ENCODE results near the gene STX7.

Gene STX7

GRCh38 chr6:132524646-132525045 lies 11.7 kb upstream of the STX7 start:
- H2AFZ ChIP-seq (ENCODE audit: low read depth, low read length) = no peak overlapping the region
- TF ChIP-seq, protein P1, sequence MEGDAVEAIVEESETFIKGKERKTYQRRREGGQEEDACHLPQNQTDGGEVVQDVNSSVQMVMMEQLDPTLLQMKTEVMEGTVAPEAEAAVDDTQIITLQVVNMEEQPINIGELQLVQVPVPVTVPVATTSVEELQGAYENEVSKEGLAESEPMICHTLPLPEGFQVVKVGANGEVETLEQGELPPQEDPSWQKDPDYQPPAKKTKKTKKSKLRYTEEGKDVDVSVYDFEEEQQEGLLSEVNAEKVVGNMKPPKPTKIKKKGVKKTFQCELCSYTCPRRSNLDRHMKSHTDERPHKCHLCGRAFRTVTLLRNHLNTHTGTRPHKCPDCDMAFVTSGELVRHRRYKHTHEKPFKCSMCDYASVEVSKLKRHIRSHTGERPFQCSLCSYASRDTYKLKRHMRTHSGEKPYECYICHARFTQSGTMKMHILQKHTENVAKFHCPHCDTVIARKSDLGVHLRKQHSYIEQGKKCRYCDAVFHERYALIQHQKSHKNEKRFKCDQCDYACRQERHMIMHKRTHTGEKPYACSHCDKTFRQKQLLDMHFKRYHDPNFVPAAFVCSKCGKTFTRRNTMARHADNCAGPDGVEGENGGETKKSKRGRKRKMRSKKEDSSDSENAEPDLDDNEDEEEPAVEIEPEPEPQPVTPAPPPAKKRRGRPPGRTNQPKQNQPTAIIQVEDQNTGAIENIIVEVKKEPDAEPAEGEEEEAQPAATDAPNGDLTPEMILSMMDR (IDR thresholded peaks at IDR 0.05; ENCODE audit: low read depth, low read length) = no peak
- no peak for TF ChIP-seq EZH2phosphoT487 (IDR thresholded peaks at IDR 0.05; ENCODE audit: low read depth)
- H3K36me3 ChIP-seq (replicated peaks; ENCODE audit: low read depth, low read length) = no peaks in the 10 kb centered on the region
- no peaks in the 10 kb centered on the region for H3K9me3 ChIP-seq (ENCODE audit: insufficient read depth, low read length)
- no peak overlapping the region for H3K27ac ChIP-seq (ENCODE audit: low read length)
- no peaks in the 10 kb centered on the region for H3K27me3 ChIP-seq (ENCODE audit: low read depth, low read length)
- H3K9ac ChIP-seq (ENCODE audit: low read length) = no peak overlapping the region
- H3K79me2 ChIP-seq (ENCODE audit: low read length) = no peaks in the 10 kb centered on the region
- H3K4me2 ChIP-seq (ENCODE audit: low read length) = no peak overlapping the region
- H3K4me1 ChIP-seq (ENCODE audit: low read length) = peaks cover 7% of the 10 kb centered on the region; the same call in 1 of the 2 replicates
- H3K4me3 ChIP-seq (ENCODE audit: low read length) = no peak overlapping the region
- no peaks in the 10 kb centered on the region for H4K20me1 ChIP-seq (ENCODE audit: insufficient read depth, low read length)

DNA sequence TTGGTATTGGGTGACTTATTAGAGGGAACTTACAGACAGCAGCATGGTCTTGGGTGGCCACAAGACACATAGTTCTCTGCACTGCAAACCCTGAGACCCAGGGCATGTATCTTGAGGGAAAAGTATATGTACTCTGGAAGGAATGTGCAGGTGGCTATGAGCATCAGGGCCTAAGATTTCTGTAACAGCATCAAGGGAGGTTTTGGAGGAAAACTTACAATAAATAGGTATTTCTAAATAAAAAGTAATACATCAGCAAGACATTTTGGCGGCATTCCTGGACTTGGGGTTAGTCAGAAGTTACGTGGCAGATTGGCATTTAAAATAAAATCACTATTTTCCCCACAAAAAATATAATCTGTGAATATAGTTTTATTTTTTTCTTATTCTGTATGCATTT lies 8.0 kb upstream of the STX7 start:
- H3K4me3 ChIP-seq (ENCODE audit: low read length) = no peak overlapping the region
- no peak overlapping the region for H3K4me2 ChIP-seq (ENCODE audit: low read length)
- TF ChIP-seq, protein P1 (IDR thresholded peaks at IDR 0.05; ENCODE audit: low read depth, low read length) = no peak
- no peak for TF ChIP-seq EZH2phosphoT487 (IDR thresholded peaks at IDR 0.05; ENCODE audit: low read depth)
- no peak overlapping the region for H3K9ac ChIP-seq (ENCODE audit: low read length)
- H3K79me2 ChIP-seq (ENCODE audit: low read length) = no peaks in the 10 kb centered on the region
- no peak overlapping the region for H3K27ac ChIP-seq (ENCODE audit: low read length)
- H2AFZ ChIP-seq (ENCODE audit: low read depth, low read length) = no peak overlapping the region
- H3K27me3 ChIP-seq (ENCODE audit: low read depth, low read length) = no peaks in the 10 kb centered on the region
- no peaks in the 10 kb centered on the region for H3K36me3 ChIP-seq (replicated peaks; ENCODE audit: low read depth, low read length)
- no peaks in the 10 kb centered on the region for H4K20me1 ChIP-seq (ENCODE audit: insufficient read depth, low read length)
- no peaks in the 10 kb centered on the region for H3K9me3 ChIP-seq (ENCODE audit: insufficient read depth, low read length)
- no peaks in the 10 kb centered on the region for H3K4me1 ChIP-seq (ENCODE audit: low read length)

GRCh38 chr6:132515386-132515785 lies 2.5 kb upstream of the STX7 start:
- no peak overlapping the region for H3K27ac ChIP-seq (ENCODE audit: low read length)
- no peaks in the 10 kb centered on the region for H3K27me3 ChIP-seq (ENCODE audit: low read depth, low read length)
- H3K79me2 ChIP-seq (ENCODE audit: low read length) = peaks cover 20% of the 10 kb centered on the region
- H3K4me3 ChIP-seq (ENCODE audit: low read length) = no peak overlapping the region
- H3K9me3 ChIP-seq (ENCODE audit: insufficient read depth, low read length) = no peaks in the 10 kb centered on the region
- H2AFZ ChIP-seq (ENCODE audit: low read depth, low read length) = no peak overlapping the region
- TF ChIP-seq EZH2phosphoT487 (IDR thresholded peaks at IDR 0.05; ENCODE audit: low read depth) = no peak
- TF ChIP-seq, protein P1 (IDR thresholded peaks at IDR 0.05; ENCODE audit: low read depth, low read length) = no peak
- H3K4me1 ChIP-seq (ENCODE audit: low read length) = peaks cover 26% of the 10 kb centered on the region
- peaks cover 3% of the 10 kb centered on the region for H3K36me3 ChIP-seq (replicated peaks; ENCODE audit: low read depth, low read length)
- no peak overlapping the region for H3K4me2 ChIP-seq (ENCODE audit: low read length)
- 0 out of 2 replicates have a peak, but pooled peaks cover 5% of the 10 kb centered on the region for H4K20me1 ChIP-seq (ENCODE audit: insufficient read depth, low read length)
- no peak overlapping the region for H3K9ac ChIP-seq (ENCODE audit: low read length)

DNA sequence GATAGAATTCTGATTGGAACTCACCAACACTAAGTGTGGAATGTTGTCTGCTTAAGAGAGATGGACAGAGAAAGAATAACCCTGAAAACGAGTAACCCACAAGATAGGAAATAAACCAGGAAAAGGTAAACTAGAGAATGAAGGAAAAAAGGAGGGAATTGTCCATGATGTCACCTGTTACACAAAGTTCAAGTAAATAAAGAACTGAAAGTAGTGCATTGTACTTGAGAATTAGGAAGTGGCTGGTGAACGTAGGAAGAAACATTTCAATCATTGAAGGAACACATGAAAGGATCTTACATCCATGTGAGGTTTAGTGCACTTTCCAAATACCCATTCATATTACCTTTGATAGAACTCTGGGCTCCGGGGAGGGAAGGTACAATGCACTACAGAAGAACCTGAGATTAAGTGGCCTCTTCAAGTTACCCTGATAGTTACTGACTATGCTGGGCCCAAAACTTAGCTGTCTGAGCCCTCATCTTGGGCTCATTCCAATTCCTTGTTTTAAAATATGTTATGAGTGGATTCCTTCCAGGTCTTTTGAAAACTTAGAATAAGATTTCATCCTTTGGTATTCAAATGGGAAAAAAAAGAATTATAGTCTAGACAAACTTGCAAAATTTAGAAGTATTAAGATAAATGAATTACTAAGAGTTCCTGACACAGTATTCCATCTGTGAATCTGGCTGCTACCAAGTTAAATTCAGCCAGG lies 1.1 kb upstream of the STX7 start:
- Histone ChIP-seq H3K4me2 (ENCODE audit: low read length) (peak overlapping the region; percentile 93), H3K9me3 (ENCODE audit: insufficient read depth, low read length) (no peaks in the 10 kb centered on the region), H3K27me3 (ENCODE audit: low read depth, low read length) (no peaks in the 10 kb centered on the region), H2AFZ (ENCODE audit: low read depth, low read length) (no peak overlapping the region), H3K4me1 (ENCODE audit: low read length) (peaks cover 29% of the 10 kb centered on the region), H3K36me3 (replicated peaks; ENCODE audit: low read depth, low read length) (peaks cover 3% of the 10 kb centered on the region), H3K79me2 (ENCODE audit: low read length) (peaks cover 33% of the 10 kb centered on the region), H3K27ac (ENCODE audit: low read length) (no peak overlapping the region), H3K4me3 (ENCODE audit: low read length) (peak overlapping the region; percentile 91), H3K9ac (ENCODE audit: low read length) (peak overlapping the region; percentile 74; the same call in 1 of the 2 replicates), H4K20me1 (ENCODE audit: insufficient read depth, low read length) (peaks cover 13% of the 10 kb centered on the region; the same call in 1 of the 2 replicates)
- no peak for TF ChIP-seq EZH2phosphoT487 (IDR thresholded peaks at IDR 0.05; ENCODE audit: low read depth)
- TF ChIP-seq, protein P1 (IDR thresholded peaks at IDR 0.05; ENCODE audit: low read depth, low read length) = no peak
